Measurements from ENCODE around the gene NLGN1. TPM values are rescaled to one million over a fixed set of nuclear protein-coding genes. Genes with fewer than 3 reads are reported as not detected.

NLGN1 gene
- total RNA-seq, 3 donors from 2014 or later = 4.4 to 12.3 (median 6.9) TPM

GRCh38 chr3:173501931-173502489, 104.5 kb downstream of the NLGN1 start:
- TF ChIP-seq CTCF (IDR thresholded peaks at IDR 0.05) = no peak
- no peak for TF ChIP-seq POLR2A (IDR thresholded peaks at IDR 0.05)
- no peak for TF ChIP-seq POLR2AphosphoS5 (IDR thresholded peaks at IDR 0.05)
- no peaks in the 10 kb centered on the region for H3K4me1 ChIP-seq
- H3K9me3 ChIP-seq = peaks cover 0 to 2% of the 10 kb centered on the region in 2 donors
- intact Hi-C loops (cut with DNase I; ENCODE audit: low total_unique reads) = no loop called here
- H3K27me3 ChIP-seq = no peaks in the 10 kb centered on the region
- no peak overlapping the region for H3K27ac ChIP-seq
- no peak for DNase-seq (ENCODE audit: low spot score in 2 of 2)
- H3K36me3 ChIP-seq = no peaks in the 10 kb centered on the region
- no peak overlapping the region for H3K4me3 ChIP-seq

DNA sequence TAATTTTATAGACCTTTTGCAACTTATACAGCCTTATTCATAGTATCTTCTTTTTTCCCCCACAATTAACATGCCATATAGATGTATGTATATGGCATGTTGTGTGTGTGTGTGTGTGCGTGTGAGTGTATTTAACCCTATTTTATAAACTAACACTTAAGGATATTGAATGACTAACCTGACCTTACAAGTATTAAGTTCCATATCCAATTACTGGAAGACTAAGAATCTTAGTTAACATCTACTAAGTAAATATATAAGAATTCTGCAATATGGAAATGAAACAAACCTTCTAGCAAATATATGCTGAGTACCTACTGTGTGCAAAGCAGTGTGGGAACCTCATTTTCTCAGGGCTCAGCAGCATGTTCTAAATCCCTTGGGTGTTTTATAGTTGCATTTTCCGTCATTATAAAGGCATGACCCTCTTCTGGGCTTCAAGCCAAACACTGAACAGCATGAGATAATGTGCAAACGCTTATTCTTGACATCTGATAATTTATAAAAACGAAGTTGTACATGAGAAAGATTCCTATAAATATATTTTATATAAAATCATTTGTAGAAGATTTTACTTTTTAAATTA, 105.5 kb downstream of the NLGN1 start:
- Histone ChIP-seq H3K36me3 (no peaks in the 10 kb centered on the region), H3K27ac (no peak overlapping the region), H3K9me3 (no peaks in the 10 kb centered on the region), H3K4me1 (no peaks in the 10 kb centered on the region), H3K27me3 (no peaks in the 10 kb centered on the region), H3K4me3 (no peak overlapping the region)
- no peak for DNase-seq (ENCODE audit: low spot score in 2 of 2)
- no peak for TF ChIP-seq POLR2A (IDR thresholded peaks at IDR 0.05)
- TF ChIP-seq CTCF (IDR thresholded peaks at IDR 0.05) = no peak
- TF ChIP-seq POLR2AphosphoS5 (IDR thresholded peaks at IDR 0.05) = no peak
- intact Hi-C loops (cut with DNase I; ENCODE audit: low total_unique reads) = no loop called here

DNA sequence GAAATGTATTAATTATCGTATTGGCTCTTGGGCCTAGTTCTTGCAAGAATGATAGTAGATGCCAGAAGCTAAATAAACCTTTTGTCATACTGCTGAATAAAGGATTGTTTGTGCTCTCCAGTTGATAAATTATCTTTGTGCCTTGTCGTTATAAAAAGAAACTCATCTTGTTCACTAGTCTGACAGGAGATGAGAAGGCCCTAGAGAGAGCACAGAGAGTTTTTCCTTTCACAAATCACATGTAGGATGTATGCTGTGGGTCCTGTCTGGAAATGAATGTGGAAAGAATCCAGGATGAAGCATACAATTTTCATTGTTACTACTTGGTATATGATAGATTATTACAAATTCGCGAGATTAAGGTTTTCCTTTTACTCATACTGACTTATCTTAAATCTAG, 113.0 kb downstream of the NLGN1 start:
- DNase-seq (ENCODE audit: low spot score in 2 of 2) = no peak
- H3K27me3 ChIP-seq = no peaks in the 10 kb centered on the region
- TF ChIP-seq CTCF (IDR thresholded peaks at IDR 0.05) = no peak
- TF ChIP-seq POLR2A (IDR thresholded peaks at IDR 0.05) = no peak
- no peak for TF ChIP-seq POLR2AphosphoS5 (IDR thresholded peaks at IDR 0.05)
- no peaks in the 10 kb centered on the region for H3K9me3 ChIP-seq
- H3K4me1 ChIP-seq = no peaks in the 10 kb centered on the region
- intact Hi-C loops (cut with DNase I; ENCODE audit: low total_unique reads) = no loop called here
- H3K4me3 ChIP-seq = no peak overlapping the region
- H3K27ac ChIP-seq = no peak overlapping the region
- H3K36me3 ChIP-seq = no peaks in the 10 kb centered on the region

DNA sequence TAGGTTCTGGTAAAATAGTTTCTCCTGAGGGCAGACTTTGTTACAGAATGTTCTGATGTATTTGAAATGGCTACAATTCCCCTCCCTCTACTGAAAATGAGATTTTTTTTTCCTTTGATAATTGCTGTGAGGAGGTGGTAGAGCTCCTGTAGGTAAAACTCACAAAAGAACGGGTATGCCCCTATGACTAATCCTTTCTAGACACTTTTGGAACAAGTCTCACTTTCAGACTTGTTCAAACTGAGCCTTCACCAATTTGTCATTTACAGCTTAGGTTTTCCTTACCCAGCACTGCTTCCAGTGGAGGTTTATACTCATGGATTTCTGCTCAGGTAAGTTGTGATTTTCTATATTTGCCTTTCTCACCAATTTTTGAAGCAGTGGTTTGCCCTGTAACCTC, 115.6 kb downstream of the NLGN1 start:
- H3K4me1 ChIP-seq = no peaks in the 10 kb centered on the region
- intact Hi-C loops (cut with DNase I; ENCODE audit: low total_unique reads) = no loop called here
- no peak for DNase-seq (ENCODE audit: low spot score in 2 of 2)
- no peaks in the 10 kb centered on the region for H3K27me3 ChIP-seq
- TF ChIP-seq POLR2AphosphoS5 (IDR thresholded peaks at IDR 0.05) (no peak), CTCF (IDR thresholded peaks at IDR 0.05) (no peak), POLR2A (IDR thresholded peaks at IDR 0.05) (no peak)
- no peak overlapping the region for H3K4me3 ChIP-seq
- no peak overlapping the region for H3K27ac ChIP-seq
- no peaks in the 10 kb centered on the region for H3K36me3 ChIP-seq
- H3K9me3 ChIP-seq = no peaks in the 10 kb centered on the region

- no peak for DNase-seq (ENCODE audit: low spot score in 2 of 2)
- Histone ChIP-seq H3K36me3 (no peaks in the 10 kb centered on the region), H3K27me3 (no peaks in the 10 kb centered on the region), H3K4me3 (no peak overlapping the region), H3K9me3 (peaks cover 17 to 19% of the 10 kb centered on the region in 2 donors), H3K27ac (no peak overlapping the region), H3K4me1 (no peaks in the 10 kb centered on the region)
- TF ChIP-seq CTCF (IDR thresholded peaks at IDR 0.05) (peak in 1 of 3 donors; percentile 16), POLR2A (IDR thresholded peaks at IDR 0.05) (no peak)
- intact Hi-C loops (cut with DNase I; ENCODE audit: low total_unique reads) = no loop called here
Measured at GRCh38 chr3:173529062-173529711, 131.6 kb downstream of the NLGN1 start.
